ENCODE data around the gene NPTN. TPM values are rescaled to one million over a fixed set of nuclear protein-coding genes. Genes with fewer than 3 reads are reported as not detected.

The NPTN gene
- polyA plus RNA-seq, 1 donor (not counting 4 experiments of a cell fraction or from before 2014, with no cell fraction given): 223 TPM

DNA sequence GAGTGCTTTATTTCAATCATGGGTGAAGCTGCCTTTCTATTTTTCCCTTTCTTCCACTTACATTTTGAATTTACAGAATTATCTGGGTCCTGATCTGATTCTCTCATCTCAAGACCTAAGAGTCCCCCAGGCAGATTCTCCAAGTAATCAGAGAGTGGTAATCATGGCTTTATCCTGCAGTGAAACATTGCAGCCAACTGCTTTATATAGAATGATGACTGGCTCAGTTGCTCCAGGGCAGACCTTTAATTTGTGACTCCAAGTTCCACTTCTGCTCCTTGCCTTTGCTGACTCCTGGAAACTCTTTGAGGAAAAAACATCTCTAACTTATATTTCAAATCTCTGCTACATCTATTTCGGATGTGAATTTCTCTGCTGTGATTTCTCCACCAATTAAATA, 25.5 kb upstream of the NPTN start:
- DNase-seq (ENCODE audit: low read depth, low spot score): no peak
- H3K9ac ChIP-seq (ENCODE audit: control insufficient read depth, extremely low read depth, insufficient read depth, low read length): no peak overlapping the region
- no peak overlapping the region for H3K27ac ChIP-seq (ENCODE audit: control insufficient read depth, insufficient read depth, low read length)
- H4K20me1 ChIP-seq (ENCODE audit: control insufficient read depth, extremely low read depth, insufficient read depth, low read length): no peaks in the 10 kb centered on the region
- dilution Hi-C loops (cut with MboI; ENCODE audit: extremely low pct_ligation_motif_present, low sequenced_read_pairs): no loop called here
- no peaks in the 10 kb centered on the region for H3K27me3 ChIP-seq (ENCODE audit: control insufficient read depth, extremely low read depth, insufficient read depth, low read length)
- no peak overlapping the region for H3K4me2 ChIP-seq (ENCODE audit: control insufficient read depth, extremely low read depth, insufficient read depth, low read depth, low read length)
- H3K4me3 ChIP-seq (ENCODE audit: control insufficient read depth in 2 of 3, extremely low read depth in 1 of 3, insufficient read depth in 2 of 3, low read depth in 1 of 3, low read length in 3 of 3): no peak overlapping the region
- TF ChIP-seq CTCF (optimal IDR thresholded peaks at IDR 0.05 in 1 of 3, IDR thresholded peaks at IDR 0.05 in 1 of 3, conservative IDR thresholded peaks at IDR 0.05 in 1 of 3; ENCODE audit: extremely low read depth in 1 of 3, insufficient read depth in 2 of 3, low read length in 3 of 3) (no peak), EZH2 (IDR thresholded peaks at IDR 0.05; ENCODE audit: low read length) (no peak)
- H3K4me1 ChIP-seq (ENCODE audit: control insufficient read depth, extremely low read depth, insufficient read depth, low read length): no peaks in the 10 kb centered on the region
- no peaks in the 10 kb centered on the region for H3K9me1 ChIP-seq (ENCODE audit: control insufficient read depth, extremely low read depth, insufficient read depth, low read length)
- H3K9me3 ChIP-seq (ENCODE audit: control insufficient read depth, low read depth, low read length): no peaks in the 10 kb centered on the region
- FAIRE-seq: no peak
- no peaks in the 10 kb centered on the region for H3K79me2 ChIP-seq (ENCODE audit: control insufficient read depth, insufficient read depth, low read length)
- no peak overlapping the region for H2AFZ ChIP-seq (ENCODE audit: control insufficient read depth, low read length)
- H3K36me3 ChIP-seq (ENCODE audit: control insufficient read depth in 2 of 2, extremely low read depth in 1 of 2, insufficient read depth in 2 of 2, low read length in 2 of 2): no peaks in the 10 kb centered on the region

- Histone ChIP-seq H3K4me3 (ENCODE audit: control insufficient read depth in 2 of 3, extremely low read depth in 1 of 3, insufficient read depth in 2 of 3, low read depth in 1 of 3, low read length in 3 of 3) (no peak overlapping the region), H3K4me1 (ENCODE audit: control insufficient read depth, extremely low read depth, insufficient read depth, low read length) (peaks cover 5% of the 10 kb centered on the region), H3K4me2 (ENCODE audit: control insufficient read depth, extremely low read depth, insufficient read depth, low read depth, low read length) (no peak overlapping the region), H3K79me2 (ENCODE audit: control insufficient read depth, insufficient read depth, low read length) (no peaks in the 10 kb centered on the region), H3K9me1 (ENCODE audit: control insufficient read depth, extremely low read depth, insufficient read depth, low read length) (no peaks in the 10 kb centered on the region), H4K20me1 (ENCODE audit: control insufficient read depth, extremely low read depth, insufficient read depth, low read length) (no peaks in the 10 kb centered on the region), H3K9ac (ENCODE audit: control insufficient read depth, extremely low read depth, insufficient read depth, low read length) (no peak overlapping the region), H3K27me3 (ENCODE audit: control insufficient read depth, extremely low read depth, insufficient read depth, low read length) (no peaks in the 10 kb centered on the region), H3K27ac (ENCODE audit: control insufficient read depth, insufficient read depth, low read length) (no peak overlapping the region), H3K36me3 (ENCODE audit: control insufficient read depth in 2 of 2, extremely low read depth in 1 of 2, insufficient read depth in 2 of 2, low read length in 2 of 2) (no peaks in the 10 kb centered on the region), H2AFZ (ENCODE audit: control insufficient read depth, low read length) (no peak overlapping the region), H3K9me3 (ENCODE audit: control insufficient read depth, low read depth, low read length) (no peaks in the 10 kb centered on the region)
- FAIRE-seq (no peak), DNase-seq (ENCODE audit: low read depth, low spot score) (no peak)
- TF ChIP-seq CTCF (optimal IDR thresholded peaks at IDR 0.05 in 1 of 3, IDR thresholded peaks at IDR 0.05 in 1 of 3, conservative IDR thresholded peaks at IDR 0.05 in 1 of 3; ENCODE audit: extremely low read depth in 1 of 3, insufficient read depth in 2 of 3, low read length in 3 of 3) (no peak), EZH2 (IDR thresholded peaks at IDR 0.05; ENCODE audit: low read length) (no peak)
- dilution Hi-C loops (cut with MboI; ENCODE audit: extremely low pct_ligation_motif_present, low sequenced_read_pairs): no loop called here
These were observed 22.5 kb upstream of the NPTN start for GRCh38 chr15:73655724-73656123.

Data from keratinocyte (primary cell).